Neural progenitor cell (in vitro differentiated cells): Measurements from ENCODE around the gene REC114. TPM values are rescaled to one million over a fixed set of nuclear protein-coding genes. Genes with fewer than 3 reads are reported as not detected.

Experiments
- DNase-seq: peaks from one replicate; pipeline ENCODE4 v3.0.0-alpha.2; 2016; ENCODE audit warnings: low spot score
- H2AFZ ChIP-seq: fragments of 200-600 bp; sonication (generic); replicated peaks from 2 replicates; pipeline ENCODE4 v1.6.1; 2016; ENCODE audit warnings: antibody characterized with exemption
- H3F3A ChIP-seq: fragments of 200-600 bp; sonication (generic); 2 replicates; pipeline ENCODE4 v1.6.1; 2016; ENCODE audit warnings: antibody characterized with exemption, low read depth
- H3K27ac ChIP-seq: fragments of 200-600 bp; sonication (generic); 2 replicates; pipeline ENCODE4 v1.5.1; 2016; ENCODE audit warnings: mild to moderate bottlenecking
- H3K27me3 ChIP-seq: fragments of 200-600 bp; sonication (generic); 2 replicates; pipeline ENCODE4 v1.6.1; 2016; ENCODE audit warnings: mild to moderate bottlenecking, moderate library complexity
- H3K36me3 ChIP-seq: fragments of 200-600 bp; sonication (generic); 2 replicates; pipeline ENCODE4 v1.5.1; 2016
- H3K4me1 ChIP-seq: fragments of 200-600 bp; sonication (generic); 2 replicates; pipeline ENCODE4 v1.6.1; 2016; ENCODE audit warnings: mixed run types
- H3K4me2 ChIP-seq: fragments of 200-600 bp; sonication (generic); 2 replicates; pipeline ENCODE4 v1.6.1; 2016
- H3K4me3 ChIP-seq: fragments of 200-600 bp; sonication (generic); 2 replicates; pipeline ENCODE4 v1.5.1; 2016
- H3K79me2 ChIP-seq: fragments of 200-600 bp; sonication (generic); 2 replicates; pipeline ENCODE4 v1.6.1; 2016; ENCODE audit warnings: low read depth
- H3K9ac ChIP-seq: fragments of 200-600 bp; sonication (generic); 2 replicates; pipeline ENCODE4 v1.6.1; 2016
- H3K9me3 ChIP-seq: fragments of 200-600 bp; sonication (generic); 2 replicates; pipeline ENCODE4 v1.5.1; 2016; ENCODE audit warnings: low read depth
- H4K20me1 ChIP-seq: fragments of 200-600 bp; sonication (generic); 2 replicates; pipeline ENCODE4 v1.6.1; 2016; ENCODE audit warnings: low read depth
- H3K27ac Mint-ChIP-seq: 3 replicates; pipeline ENCODE4 v1.8.0; 2021; ENCODE audit warnings: mixed read lengths
- H3K27me3 Mint-ChIP-seq: 2 replicates; pipeline ENCODE4 v1.8.0; 2022; ENCODE audit warnings: low read depth, mild to moderate bottlenecking, inconsistent platforms, moderate library complexity, mixed read lengths; ENCODE audit not compliant: insufficient read depth
- H3K36me3 Mint-ChIP-seq: 3 replicates; pipeline ENCODE4 v1.8.0; 2021; ENCODE audit warnings: mixed read lengths
- H3K4me1 Mint-ChIP-seq: 3 replicates; pipeline ENCODE4 v1.8.0; 2021; ENCODE audit warnings: mixed read lengths
- H3K4me3 Mint-ChIP-seq: 3 replicates; pipeline ENCODE4 v1.8.0; 2021; ENCODE audit warnings: mild to moderate bottlenecking, moderate library complexity, mixed read lengths
- H3K9me3 Mint-ChIP-seq: 3 replicates; pipeline ENCODE4 v1.8.0; 2020; ENCODE audit warnings: mixed read lengths
- CTCF ChIP-seq: fragments of 200-600 bp; sonication (generic); IDR thresholded peaks from 2 replicates; pipeline ENCODE4 v1.5.1; 2017; ENCODE audit warnings: antibody characterized with exemption, mild to moderate bottlenecking
- EZH2 ChIP-seq: fragments of 200-600 bp; sonication (generic); IDR thresholded peaks from 2 replicates; pipeline ENCODE4 v1.6.1; 2017; ENCODE audit warnings: antibody characterized with exemption, mild to moderate bottlenecking, moderate library complexity
- EZH2phosphoT487 ChIP-seq: fragments of 200-600 bp; sonication (generic); IDR thresholded peaks from 2 replicates; pipeline ENCODE4 v1.6.1; 2017; ENCODE audit warnings: antibody characterized with exemption
- total RNA-seq: library from RNA; depleted of rRNA; stranded (reverse); fragments of >200 nt; gene quantifications from 2 replicates; pipeline ENCODE4 v1.2.3, GENCODE V29; 2015; ENCODE audit warnings: low replicate concordance

Gene REC114
- total RNA-seq, 1 donor from 2014 or later, result not detected

GRCh38 chr15:73455876-73456275 is 12.9 kb downstream of the REC114 start:
- H3K27ac Mint-ChIP-seq, result no peak overlapping the region
- Histone ChIP-seq H3K4me3 (no peak overlapping the region), H4K20me1 (no peaks in the 10 kb centered on the region), H3K9ac (no peak overlapping the region), H3K4me1 (no peaks in the 10 kb centered on the region), H2AFZ (no peak overlapping the region), H3K27ac (no peak overlapping the region), H3K9me3 (no peaks in the 10 kb centered on the region), H3F3A (no peaks in the 10 kb centered on the region), H3K4me2 (no peak overlapping the region), H3K79me2 (no peaks in the 10 kb centered on the region), H3K27me3 (no peaks in the 10 kb centered on the region), H3K36me3 (no peaks in the 10 kb centered on the region)
- no peak for DNase-seq
- H3K36me3 Mint-ChIP-seq, result no peaks in the 10 kb centered on the region
- H3K4me1 Mint-ChIP-seq, result no peaks in the 10 kb centered on the region
- H3K27me3 Mint-ChIP-seq, result peaks cover 3% of the 10 kb centered on the region
- TF ChIP-seq EZH2, result no peak
- TF ChIP-seq CTCF, result no peak
- no peak for TF ChIP-seq EZH2phosphoT487
- H3K4me3 Mint-ChIP-seq, result no peak overlapping the region
- H3K9me3 Mint-ChIP-seq, result no peaks in the 10 kb centered on the region

GRCh38 chr15:73457334-73457733 is 14.4 kb downstream of the REC114 start:
- DNase-seq, result no peak
- no peaks in the 10 kb centered on the region for H3K4me1 Mint-ChIP-seq
- no peak overlapping the region for H3K27ac Mint-ChIP-seq
- no peak overlapping the region for H3K9ac ChIP-seq
- no peaks in the 10 kb centered on the region for H4K20me1 ChIP-seq
- no peak overlapping the region for H3K27ac ChIP-seq
- no peak overlapping the region for H3K4me3 Mint-ChIP-seq
- no peaks in the 10 kb centered on the region for H3K4me1 ChIP-seq
- H3K79me2 ChIP-seq, result no peaks in the 10 kb centered on the region
- TF ChIP-seq EZH2 (no peak), CTCF (no peak), EZH2phosphoT487 (no peak)
- no peaks in the 10 kb centered on the region for H3K27me3 ChIP-seq
- no peaks in the 10 kb centered on the region for H3K36me3 ChIP-seq
- no peaks in the 10 kb centered on the region for H3F3A ChIP-seq
- no peaks in the 10 kb centered on the region for H3K36me3 Mint-ChIP-seq
- peak overlapping the region; percentile 55 for H2AFZ ChIP-seq
- no peaks in the 10 kb centered on the region for H3K9me3 ChIP-seq
- no peaks in the 10 kb centered on the region for H3K9me3 Mint-ChIP-seq
- no peak overlapping the region for H3K4me3 ChIP-seq
- no peaks in the 10 kb centered on the region for H3K27me3 Mint-ChIP-seq
- no peak overlapping the region for H3K4me2 ChIP-seq

GRCh38 chr15:73460662-73461061 is 17.7 kb downstream of the REC114 start:
- H3K36me3 Mint-ChIP-seq, result no peaks in the 10 kb centered on the region
- no peak overlapping the region for H3K4me3 Mint-ChIP-seq
- no peak overlapping the region for H2AFZ ChIP-seq
- no peaks in the 10 kb centered on the region for H3K9me3 ChIP-seq
- no peak overlapping the region for H3K27ac Mint-ChIP-seq
- H3K9me3 Mint-ChIP-seq, result no peaks in the 10 kb centered on the region
- H3K4me2 ChIP-seq, result no peak overlapping the region
- H3K9ac ChIP-seq, result no peak overlapping the region
- no peaks in the 10 kb centered on the region for H3K4me1 Mint-ChIP-seq
- no peaks in the 10 kb centered on the region for H3K36me3 ChIP-seq
- no peaks in the 10 kb centered on the region for H3K4me1 ChIP-seq
- H3K27me3 ChIP-seq, result no peaks in the 10 kb centered on the region
- no peaks in the 10 kb centered on the region for H3K27me3 Mint-ChIP-seq
- no peak for DNase-seq
- no peaks in the 10 kb centered on the region for H3F3A ChIP-seq
- H3K27ac ChIP-seq, result no peak overlapping the region
- no peak overlapping the region for H3K4me3 ChIP-seq
- no peaks in the 10 kb centered on the region for H3K79me2 ChIP-seq
- no peaks in the 10 kb centered on the region for H4K20me1 ChIP-seq
- TF ChIP-seq CTCF (no peak), EZH2 (no peak), EZH2phosphoT487 (no peak)

DNA sequence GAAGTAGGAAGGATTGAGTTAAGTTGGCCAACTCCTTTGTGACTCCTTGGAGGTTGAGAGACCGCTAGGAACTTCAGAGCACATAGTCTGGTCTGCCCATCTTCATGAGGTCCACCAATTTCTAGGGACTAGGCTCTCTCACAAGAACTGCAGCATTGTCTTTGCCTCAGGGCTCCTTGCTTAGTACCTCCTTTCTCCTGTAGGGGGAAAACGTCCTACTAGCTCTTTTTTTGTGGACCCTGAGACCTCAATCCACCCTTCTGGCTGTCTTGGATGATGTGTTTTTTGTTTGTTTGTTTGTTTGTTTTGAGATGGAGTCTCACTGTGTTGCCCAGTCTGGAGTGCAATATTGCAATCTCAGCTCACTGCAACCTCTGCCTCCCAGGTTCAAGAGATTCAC is 21.6 kb downstream of the REC114 start:
- H4K20me1 ChIP-seq, result no peaks in the 10 kb centered on the region
- Mint-ChIP-seq H3K9me3 (no peaks in the 10 kb centered on the region), H3K27me3 (no peaks in the 10 kb centered on the region), H3K4me1 (no peaks in the 10 kb centered on the region), H3K36me3 (no peaks in the 10 kb centered on the region), H3K27ac (no peak overlapping the region), H3K4me3 (no peak overlapping the region)
- no peak overlapping the region for H3K9ac ChIP-seq
- no peak overlapping the region for H3K4me3 ChIP-seq
- peak; percentile 25 for DNase-seq
- H3K79me2 ChIP-seq, result no peaks in the 10 kb centered on the region
- no peak overlapping the region for H3K27ac ChIP-seq
- no peaks in the 10 kb centered on the region for H3K27me3 ChIP-seq
- H3K36me3 ChIP-seq, result no peaks in the 10 kb centered on the region
- no peak overlapping the region for H3K4me2 ChIP-seq
- H3F3A ChIP-seq, result no peaks in the 10 kb centered on the region
- H2AFZ ChIP-seq, result no peak overlapping the region
- H3K9me3 ChIP-seq, result no peaks in the 10 kb centered on the region
- TF ChIP-seq CTCF (peak; percentile 43), EZH2 (no peak)
- no peaks in the 10 kb centered on the region for H3K4me1 ChIP-seq
